Measurements from ENCODE around the gene CFL2.
A peak's percentile ranks its signal among the peaks of the same experiment; 100 is the strongest.
"Not testable (repeated sequence)": the region's sequence is repeated elsewhere in the genome, so short reads cannot be mapped to it uniquely, and the experiment has no call there.

The CFL2 gene

GRCh38 chr14:34714320-34715126, at the start of gene CFL2:
Gene CFL2, minus strand, starts transcription at chr14:34714593. Its CDS starts 53 bp downstream, at chr14:34714540.
- peak; percentile 65 for DNase-seq

- DNase-seq: no peak
Measured at GRCh38 chr14:34755215-34755614, 40.8 kb upstream of the CFL2 start.

- DNase-seq: no peak
Measured at GRCh38 chr14:34754687-34755086, 40.3 kb upstream of the CFL2 start.

GRCh38 chr14:34750670-34751069, 36.3 kb upstream of the CFL2 start:
- no peak for DNase-seq

- no peak for DNase-seq
Measured at GRCh38 chr14:34750233-34750632, 35.8 kb upstream of the CFL2 start.

- no peak for DNase-seq
Measured at GRCh38 chr14:34749408-34749807, 35.0 kb upstream of the CFL2 start.

- DNase-seq: peak; percentile 22
Measured at GRCh38 chr14:34742270-34743115, 28.1 kb upstream of the CFL2 start.

- DNase-seq: peak; percentile 36
Measured at GRCh38 chr14:34741840-34742239, 27.4 kb upstream of the CFL2 start.

GRCh38 chr14:34740139-34740538, 25.7 kb upstream of the CFL2 start:
- not testable (repeated sequence) for DNase-seq

- not testable (repeated sequence) for DNase-seq
Measured at GRCh38 chr14:34737079-34737478, 22.7 kb upstream of the CFL2 start.

GRCh38 chr14:34733245-34733644, 18.9 kb upstream of the CFL2 start:
- no peak for DNase-seq

- DNase-seq: no peak
Measured at GRCh38 chr14:34732802-34733201, 18.4 kb upstream of the CFL2 start.

- no peak for DNase-seq
Measured at GRCh38 chr14:34723867-34724266, 9.5 kb upstream of the CFL2 start.

- peak; percentile 29 for DNase-seq
Measured at GRCh38 chr14:34722723-34723545, 8.5 kb upstream of the CFL2 start.

- no peak for DNase-seq
Measured at GRCh38 chr14:34721129-34721528, 6.7 kb upstream of the CFL2 start.

- DNase-seq: no peak
Measured at GRCh38 chr14:34718750-34719304, 4.4 kb upstream of the CFL2 start.

GRCh38 chr14:34715127-34715863, 902 bp upstream of the CFL2 start:
- DNase-seq: no peak

- DNase-seq: no peak
Measured at GRCh38 chr14:34713681-34714319, 593 bp downstream of the CFL2 start.

GRCh38 chr14:34713122-34713680, 1.2 kb downstream of the CFL2 start:
- DNase-seq: no peak

GRCh38 chr14:34711796-34712712, 2.3 kb downstream of the CFL2 start:
- no peak for DNase-seq

Data from RPMI8226 (cell line).